Panc1 (cell line): ENCODE measurements around the gene SMNDC1. TPM values are rescaled to one million over a fixed set of nuclear protein-coding genes. Genes with fewer than 3 reads are reported as not detected.

Experiments used
- ATAC-seq: fragments of 200-7000 bp; cut with Tn5 transposase; 2 replicates; pipeline ENCODE4 v1.9.1; 2020; ENCODE audit warnings: mild to moderate bottlenecking, moderate library complexity
- BruUV-seq: library from RNA; stranded (reverse); fragments of 400-500 nt; replicated peaks from 2 replicates; lab custom pipeline; 2021; lab: Mats Ljungman, UMichigan
- CTCF ChIA-PET: fragments of 300-600 bp; sonication (Branson Sonifier 250); formaldehyde crosslinking; loops from one replicate; lab custom pipeline; 2022; ENCODE audit warnings: antibody characterized with exemption; lab: Charles Lee
- POLR2A ChIA-PET: fragments of 300-600 bp; sonication (Branson Sonifier 250); formaldehyde crosslinking; loops from one replicate; lab custom pipeline; 2022; ENCODE audit warnings: antibody characterized with exemption; lab: Charles Lee
- DNase-seq: peaks from one replicate; pipeline ENCODE4 v3.0.0-alpha.2; 2010; ENCODE audit warnings: low read depth, low spot score
- H3K27ac ChIP-seq: 2 replicates; pipeline ENCODE4 v1.5.1; 2011; ENCODE audit warnings: mild to moderate bottlenecking, low read length, inconsistent platforms
- H3K27me3 ChIP-seq: fragments of 200-500 bp; sonication (Bioruptor generic); 2 replicates; pipeline ENCODE4 v1.6.0; 2014; ENCODE audit warnings: low read length, inconsistent platforms; ENCODE audit not compliant: control insufficient read depth, insufficient read depth
- H3K36me3 ChIP-seq: fragments of 200-500 bp; sonication (Bioruptor generic); 2 replicates; pipeline ENCODE4 v1.5.1; 2014; ENCODE audit warnings: inconsistent platforms, mild to moderate bottlenecking, low read length, moderate library complexity; ENCODE audit not compliant: control insufficient read depth, insufficient read depth
- H3K4me1 ChIP-seq: 2 replicates; pipeline ENCODE4 v1.5.1; 2011; ENCODE audit warnings: inconsistent platforms, mild to moderate bottlenecking, low read length, moderate library complexity; ENCODE audit not compliant: control insufficient read depth, insufficient read depth
- H3K4me3 ChIP-seq, 2 experiments: 2 replicates each; pipeline ENCODE4 v1.5.1; 2011 to 2012; ENCODE audit warnings: low read depth in 2 of 2, low read length in 2 of 2, mild to moderate bottlenecking in 2 of 2, inconsistent platforms in 1 of 2, moderate library complexity in 1 of 2
- H3K9me3 ChIP-seq: fragments of 200-500 bp; sonication (Bioruptor generic); 2 replicates; pipeline ENCODE4 v1.5.1; 2014; ENCODE audit warnings: low read depth, mild to moderate bottlenecking, inconsistent platforms, low read length, moderate library complexity; ENCODE audit not compliant: control insufficient read depth, insufficient read depth
- CTCF ChIP-seq: fragments of 450-650 bp; IDR thresholded peaks from 2 replicates; pipeline ENCODE4 v1.5.1; 2017; ENCODE audit warnings: mild to moderate bottlenecking
- POLR2AphosphoS5 ChIP-seq: IDR thresholded peaks from 2 replicates; pipeline ENCODE4 v1.6.1; 2012; ENCODE audit warnings: mild to moderate bottlenecking, low read depth, low read length, moderate library complexity
- REST ChIP-seq, 2 experiments: IDR thresholded peaks; 2 replicates each; pipeline ENCODE4 v1.6.1; 2011 to 2012; ENCODE audit warnings: low read depth in 2 of 2, control low read depth in 1 of 2, low read length in 1 of 2, mild to moderate bottlenecking in 1 of 2, moderate library complexity in 1 of 2; ENCODE audit not compliant: insufficient read depth in 1 of 2
- SIN3A ChIP-seq: IDR thresholded peaks from 2 replicates; pipeline ENCODE4 v1.6.1; 2012; ENCODE audit warnings: low read depth, mild to moderate bottlenecking, low read length, moderate library complexity, borderline replicate concordance; ENCODE audit not compliant: insufficient read depth
- TCF7L2 ChIP-seq: IDR thresholded peaks from 2 replicates; pipeline ENCODE4 v1.6.1; 2011; ENCODE audit warnings: mild to moderate bottlenecking, low read depth, low read length, inconsistent platforms
- in situ Hi-C: cut with HindIII; loops from 2 replicates; pipeline ENCODE4 v1.10.0; 2016; ENCODE audit warnings: low sequenced_read_pairs, low pct_unique_long_range_greater_than_20kb
- intact Hi-C: fragments of 100-400 bp; cut with micrococcal nuclease; formaldehyde crosslinking; loops from one replicate; pipeline ENCODE4 v1.10.0; 2022; ENCODE audit not compliant: unreplicated experiment
- total RNA-seq: library from RNA; stranded (reverse); gene quantifications from one replicate; pipeline ENCODE4 v1.2.1, GENCODE V29; 2021; ENCODE audit not compliant: unreplicated experiment

The SMNDC1 gene
- total RNA-seq, 1 experiment from 2014 or later = 62.2 TPM

DNA sequence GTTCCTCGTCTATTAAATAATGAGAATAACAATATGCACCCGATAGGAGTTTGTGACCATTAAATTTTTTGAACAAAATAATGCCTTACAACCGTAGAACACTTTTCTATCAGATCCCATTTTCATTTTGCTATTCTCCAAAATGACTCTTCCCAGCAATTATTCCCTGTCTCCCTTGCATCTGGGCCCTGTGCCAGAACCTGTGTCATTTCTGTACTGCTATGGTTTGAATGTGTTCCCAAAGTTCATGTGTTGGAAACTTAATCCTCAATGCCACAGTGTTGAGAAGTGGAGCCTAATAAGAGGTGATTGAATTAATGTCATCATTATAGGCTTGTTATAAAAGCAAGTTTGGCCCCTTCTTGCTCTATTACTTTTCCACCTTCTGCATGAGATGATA is 33.2 kb upstream of the SMNDC1 start:
- TF ChIP-seq POLR2AphosphoS5 = no peak
- TF ChIP-seq SIN3A = no peak
- TF ChIP-seq REST (IDR thresholded peaks at IDR 0.05; ENCODE audit: insufficient read depth in 1 of 2, low read depth in 2 of 2, low read length in 1 of 2) = no peak
- no peak for TF ChIP-seq CTCF
- TF ChIP-seq TCF7L2 = no peak
- no peaks in the 10 kb centered on the region for H3K36me3 ChIP-seq
- BruUV-seq = no TSS peak
- POLR2A ChIA-PET = no interaction called here
- intact Hi-C loops = no loop called here
- no peak for DNase-seq
- in situ Hi-C loops = no loop called here
- ATAC-seq = no peak
- CTCF ChIA-PET = no interaction called here
- no peaks in the 10 kb centered on the region for H3K27me3 ChIP-seq
- H3K4me1 ChIP-seq = no peaks in the 10 kb centered on the region
- no peak overlapping the region for H3K4me3 ChIP-seq
- no peak overlapping the region for H3K27ac ChIP-seq
- no peaks in the 10 kb centered on the region for H3K9me3 ChIP-seq

DNA sequence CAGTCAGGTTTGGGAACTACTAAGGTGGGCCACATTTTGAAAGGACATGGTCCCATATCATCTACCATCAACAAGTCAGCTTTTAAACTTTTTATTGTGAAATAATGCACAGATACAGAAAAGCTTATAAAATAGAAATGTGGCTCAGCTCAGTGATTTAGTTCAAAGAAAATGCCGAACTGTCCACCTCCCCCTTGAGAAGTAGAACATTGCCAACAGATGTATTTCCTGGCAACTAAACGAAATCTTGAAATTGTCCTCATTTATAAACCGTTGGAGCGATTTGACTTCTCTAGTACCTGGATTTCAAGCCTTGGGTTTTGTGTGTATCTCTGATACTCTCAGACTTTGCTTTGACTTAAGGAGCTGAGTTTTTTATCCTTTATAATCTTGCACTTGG is 32.7 kb upstream of the SMNDC1 start:
- H3K4me1 ChIP-seq = no peaks in the 10 kb centered on the region
- H3K36me3 ChIP-seq = no peaks in the 10 kb centered on the region
- ChIA-PET CTCF (no interaction called here), POLR2A (no interaction called here)
- no peak for ATAC-seq
- BruUV-seq = no TSS peak
- TF ChIP-seq SIN3A (no peak), POLR2AphosphoS5 (no peak), TCF7L2 (no peak), CTCF (no peak), REST (IDR thresholded peaks at IDR 0.05; ENCODE audit: insufficient read depth in 1 of 2, low read depth in 2 of 2, low read length in 1 of 2) (no peak)
- no peak overlapping the region for H3K4me3 ChIP-seq
- in situ Hi-C loops (no loop called here), intact Hi-C loops (no loop called here)
- H3K27me3 ChIP-seq = no peaks in the 10 kb centered on the region
- H3K27ac ChIP-seq = no peak overlapping the region
- no peaks in the 10 kb centered on the region for H3K9me3 ChIP-seq
- no peak for DNase-seq
